GM19372 (cell line): ENCODE measurements around the gene NFE2L1.
A peak's percentile ranks its signal among the peaks of the same experiment; 100 is the strongest.

ENCODE experiments used
- ATAC-seq: cut with Tn5 transposase; IDR thresholded peaks from one replicate; pipeline ENCODE4 v1.9.1; 2021; ENCODE audit warnings: mild to moderate bottlenecking, low read depth, moderate library complexity; ENCODE audit not compliant: unreplicated experiment

The NFE2L1 gene

GRCh38 chr17:48104440-48104839 lies 56.3 kb downstream of the NFE2L1 start:
- no peak for ATAC-seq

- ATAC-seq, result no peak
Measured at GRCh38 chr17:48106802-48107136, 58.6 kb downstream of the NFE2L1 start.

- peak; percentile 79 for ATAC-seq
Measured at GRCh38 chr17:48107137-48108055, 59.2 kb downstream of the NFE2L1 start, which contains the start of gene SNX11. Gene SNX11 (plus strand): TSS chr17:48107766. CDS start chr17:48112044, 4,278 bp downstream.

GRCh38 chr17:48110761-48111160 lies 62.6 kb downstream of the NFE2L1 start:
- no peak for ATAC-seq
